ENCODE measurements around the gene LBHD2.

The LBHD2 gene

GRCh38 chr14:103122585-103122946, 38.6 kb downstream of the LBHD2 start:
- DNase-seq, result no peak

GRCh38 chr14:103122947-103123633, 39.1 kb downstream of the LBHD2 start, which contains the start of gene TNFAIP2:
Gene TNFAIP2 (plus strand): TSS chr14:103123461. CDS start chr14:103126458, 2,997 bp downstream.
- DNase-seq, result no peak

GRCh38 chr14:103123634-103124500, 39.9 kb downstream of the LBHD2 start:
- DNase-seq, result no peak

GRCh38 chr14:103124501-103125001, 40.5 kb downstream of the LBHD2 start:
- no peak for DNase-seq

- no peak for DNase-seq
Measured at GRCh38 chr14:103125098-103126070, 41.4 kb downstream of the LBHD2 start.

GRCh38 chr14:103126088-103126872, 42.3 kb downstream of the LBHD2 start:
- DNase-seq, result no peak

GRCh38 chr14:103126873-103127304, 42.9 kb downstream of the LBHD2 start:
- no peak for DNase-seq

- no peak for DNase-seq
Measured at GRCh38 chr14:103127356-103127755, 43.3 kb downstream of the LBHD2 start.

- no peak for DNase-seq
Measured at GRCh38 chr14:103127861-103128598, 44.0 kb downstream of the LBHD2 start.

GRCh38 chr14:103128631-103129300, 44.8 kb downstream of the LBHD2 start:
- DNase-seq, result no peak

- DNase-seq, result no peak
Measured at GRCh38 chr14:103129301-103130016, 45.4 kb downstream of the LBHD2 start.

- DNase-seq, result no peak
Measured at GRCh38 chr14:103130017-103130764, 46.2 kb downstream of the LBHD2 start.

GRCh38 chr14:103130965-103131364, 47.0 kb downstream of the LBHD2 start:
- no peak for DNase-seq

- no peak for DNase-seq
Measured at GRCh38 chr14:103131580-103131979, 47.6 kb downstream of the LBHD2 start.

- DNase-seq, result no peak
Measured at GRCh38 chr14:103132381-103133209, 48.6 kb downstream of the LBHD2 start.

GRCh38 chr14:103133210-103134140, 49.5 kb downstream of the LBHD2 start:
- no peak for DNase-seq

- no peak for DNase-seq
Measured at GRCh38 chr14:103134405-103134804, 50.4 kb downstream of the LBHD2 start.
